ENCODE results near the gene LCORL. TPM values are rescaled to one million over a fixed set of nuclear protein-coding genes. Genes with fewer than 3 reads are reported as not detected.
"Not testable (repeated sequence)": the region's sequence is repeated elsewhere in the genome, so short reads cannot be mapped to it uniquely, and the experiment has no call there.

LCORL gene
- total and polyA plus RNA-seq, 9 of the 15 experiments (the other 6 are each of a cell fraction or from before 2014, with no cell fraction given), result 3.1 to 24.5 (median 11.1) TPM

DNA sequence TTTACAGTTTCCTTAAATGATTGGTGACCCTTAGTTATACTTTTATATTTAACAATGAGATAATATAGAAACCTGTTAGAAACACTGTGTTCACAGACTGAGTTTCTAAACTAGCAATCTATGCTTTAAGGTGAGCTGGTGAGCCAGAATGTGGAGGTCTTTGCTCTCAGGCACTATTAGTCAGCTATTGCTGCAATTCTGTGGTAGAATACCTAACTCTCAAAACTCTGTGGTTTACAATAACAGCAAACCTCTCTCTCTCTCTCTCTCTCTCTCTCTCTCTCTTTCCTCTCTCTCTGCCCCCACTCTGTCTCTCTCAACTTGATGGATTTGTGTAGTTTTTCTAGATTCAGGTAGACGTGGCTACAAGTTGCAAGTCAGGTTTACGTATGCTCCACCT, 17.6 kb upstream of the LCORL start:
- no peak for TF ChIP-seq ZNF23 (CRISPR knock-in tag; IDR thresholded peaks at IDR 0.05)
- TF ChIP-seq SNIP1 (IDR thresholded peaks at IDR 0.05; ENCODE audit: low read depth), result no peak
- no peak for TF ChIP-seq TAF9B (IDR thresholded peaks at IDR 0.05; ENCODE audit: partially characterized antibody)
- TF ChIP-seq, protein P1, sequence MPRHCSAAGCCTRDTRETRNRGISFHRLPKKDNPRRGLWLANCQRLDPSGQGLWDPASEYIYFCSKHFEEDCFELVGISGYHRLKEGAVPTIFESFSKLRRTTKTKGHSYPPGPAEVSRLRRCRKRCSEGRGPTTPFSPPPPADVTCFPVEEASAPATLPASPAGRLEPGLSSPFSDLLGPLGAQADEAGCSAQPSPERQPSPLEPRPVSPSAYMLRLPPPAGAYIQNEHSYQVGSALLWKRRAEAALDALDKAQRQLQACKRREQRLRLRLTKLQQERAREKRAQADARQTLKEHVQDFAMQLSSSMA (CRISPR knock-in tag; IDR thresholded peaks at IDR 0.05), result no peak
- TF ChIP-seq ZNF561 (CRISPR knock-in tag; conservative IDR thresholded peaks at IDR 0.05), result no peak
- no peak for TF ChIP-seq SMAD1 (IDR thresholded peaks at IDR 0.05; ENCODE audit: low read depth, low read length, partially characterized antibody)
- TF ChIP-seq, protein P2, sequence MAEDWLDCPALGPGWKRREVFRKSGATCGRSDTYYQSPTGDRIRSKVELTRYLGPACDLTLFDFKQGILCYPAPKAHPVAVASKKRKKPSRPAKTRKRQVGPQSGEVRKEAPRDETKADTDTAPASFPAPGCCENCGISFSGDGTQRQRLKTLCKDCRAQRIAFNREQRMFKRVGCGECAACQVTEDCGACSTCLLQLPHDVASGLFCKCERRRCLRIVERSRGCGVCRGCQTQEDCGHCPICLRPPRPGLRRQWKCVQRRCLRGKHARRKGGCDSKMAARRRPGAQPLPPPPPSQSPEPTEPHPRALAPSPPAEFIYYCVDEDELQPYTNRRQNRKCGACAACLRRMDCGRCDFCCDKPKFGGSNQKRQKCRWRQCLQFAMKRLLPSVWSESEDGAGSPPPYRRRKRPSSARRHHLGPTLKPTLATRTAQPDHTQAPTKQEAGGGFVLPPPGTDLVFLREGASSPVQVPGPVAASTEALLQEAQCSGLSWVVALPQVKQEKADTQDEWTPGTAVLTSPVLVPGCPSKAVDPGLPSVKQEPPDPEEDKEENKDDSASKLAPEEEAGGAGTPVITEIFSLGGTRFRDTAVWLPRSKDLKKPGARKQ (CRISPR knock-in tag; IDR thresholded peaks at IDR 0.05), result no peak
- TF ChIP-seq ZBTB1 (CRISPR knock-in tag; IDR thresholded peaks at IDR 0.05; ENCODE audit: borderline replicate concordance, low read depth), result no peak
- TF ChIP-seq GATA2 (CRISPR knock-in tag; IDR thresholded peaks at IDR 0.05), result no peak
- no peak for TF ChIP-seq GATAD2B (IDR thresholded peaks at IDR 0.05; ENCODE audit: borderline replicate concordance)
- TF ChIP-seq XRCC3 (IDR thresholded peaks at IDR 0.05), result no peak
- TF ChIP-seq PHB2 (IDR thresholded peaks at IDR 0.05; ENCODE audit: low read depth), result no peak
- no peak for TF ChIP-seq PTRF (tag; IDR thresholded peaks at IDR 0.05)
- TF ChIP-seq TRIM28 (IDR thresholded peaks at IDR 0.05), result no peak
- POLR2A ChIA-PET, result no interaction called here

DNA sequence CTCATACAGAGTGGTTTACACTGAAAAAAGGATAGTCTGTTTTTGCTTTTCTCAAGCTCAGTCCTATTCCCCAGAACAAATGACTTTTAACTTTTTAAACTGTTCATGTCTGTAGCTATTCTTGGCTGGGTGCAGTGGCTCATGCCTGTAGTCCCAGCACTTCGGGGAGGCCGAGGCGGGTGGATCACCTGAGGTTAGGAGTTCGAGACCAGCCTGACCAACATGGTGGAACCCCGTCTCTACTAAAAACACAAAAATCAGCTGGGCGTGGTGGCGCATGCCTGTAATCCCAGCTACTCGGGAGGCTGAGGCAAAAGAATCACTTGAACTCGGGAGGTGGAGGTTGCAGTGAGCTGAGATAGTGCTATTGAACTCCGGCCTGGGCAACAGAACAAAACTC, 14.8 kb upstream of the LCORL start:
- POLR2A ChIA-PET; H3K4me3 ChIP-seq; H2AFZ ChIP-seq (ENCODE audit: low read depth, low read length); H3K36me3 ChIP-seq (ENCODE audit: control insufficient read depth, insufficient read depth, low read length); H3K27ac ChIP-seq (ENCODE audit: extremely low read depth, low read depth, low read length); DNase-seq (ENCODE audit: extremely low read depth in 1 of 4, low spot score in 3 of 4); H3K9ac ChIP-seq (ENCODE audit: insufficient read depth in 1 of 2, low read depth in 2 of 2, low read length in 2 of 2); BruUV-seq (replicated peaks); H3K4me2 ChIP-seq (ENCODE audit: insufficient read depth, low read length); CTCF ChIA-PET (ENCODE audit: low intra/inter-chr PET ratio); in situ Hi-C loops (cut with MboI); H3K4me1 ChIP-seq (replicated peaks in 1 of 2; ENCODE audit: control insufficient read depth in 2 of 2, insufficient read depth in 2 of 2, low read length in 2 of 2); H3K79me2 ChIP-seq (ENCODE audit: control insufficient read depth, insufficient read depth, low read length); H3K9me1 ChIP-seq (ENCODE audit: control insufficient read depth, insufficient read depth, low read length); FAIRE-seq; H4K20me1 ChIP-seq (replicated peaks; ENCODE audit: control insufficient read depth, insufficient read depth, low read length); H3K9me3 ChIP-seq (replicated peaks; ENCODE audit: control insufficient read depth, insufficient read depth, low read depth, low read length); ATAC-seq; intact Hi-C loops (cut with micrococcal nuclease); H3K27me3 ChIP-seq (ENCODE audit: control insufficient read depth in 2 of 2, insufficient read depth in 2 of 2, low read length in 2 of 2): not testable (repeated sequence)
- WGBS (ENCODE audit: insufficient coverage, low coverage, missing lambda C conversion rate), result 28% methylated on average over 10 of the region's 10 CpGs

More for the DNA sequence above, 17.6 kb upstream of the LCORL start:
- in situ Hi-C loops (cut with MboI), result no loop called here
- Histone ChIP-seq H4K20me1 (replicated peaks; ENCODE audit: control insufficient read depth, insufficient read depth, low read length) (no peaks in the 10 kb centered on the region), H3K4me1 (replicated peaks in 1 of 2; ENCODE audit: control insufficient read depth in 2 of 2, insufficient read depth in 2 of 2, low read length in 2 of 2) (no peaks in the 10 kb centered on the region), H3K9ac (ENCODE audit: insufficient read depth in 1 of 2, low read depth in 2 of 2, low read length in 2 of 2) (no peak overlapping the region), H3K79me2 (ENCODE audit: control insufficient read depth, insufficient read depth, low read length) (no peaks in the 10 kb centered on the region), H3K9me3 (replicated peaks; ENCODE audit: control insufficient read depth, insufficient read depth, low read depth, low read length) (no peaks in the 10 kb centered on the region), H2AFZ (ENCODE audit: low read depth, low read length) (no peak overlapping the region), H3K36me3 (ENCODE audit: control insufficient read depth, insufficient read depth, low read length) (no peaks in the 10 kb centered on the region), H3K27ac (ENCODE audit: extremely low read depth, low read depth, low read length) (no peak overlapping the region), H3K4me3 (no peak overlapping the region), H3K4me2 (ENCODE audit: insufficient read depth, low read length) (no peak overlapping the region), H3K27me3 (ENCODE audit: control insufficient read depth in 2 of 2, insufficient read depth in 2 of 2, low read length in 2 of 2) (no peaks in the 10 kb centered on the region), H3K9me1 (ENCODE audit: control insufficient read depth, insufficient read depth, low read length) (no peaks in the 10 kb centered on the region)
- WGBS (ENCODE audit: insufficient coverage, low coverage, missing lambda C conversion rate), result 10% methylated on average over 2 of the region's 2 CpGs
- DNase-seq (ENCODE audit: extremely low read depth in 1 of 4, low spot score in 3 of 4) (no peak), FAIRE-seq (no peak), ATAC-seq (no peak)
- CTCF ChIA-PET (ENCODE audit: low intra/inter-chr PET ratio), result no interaction called here
- BruUV-seq (replicated peaks), result no TSS peak
- intact Hi-C loops (cut with micrococcal nuclease), result no loop called here

Measured in K562 (cell line).